Dermis microvascular lymphatic vessel endothelial cell (primary cell): ENCODE results near the gene ZNF385C. TPM values are rescaled to one million over a fixed set of nuclear protein-coding genes. Genes with fewer than 3 reads are reported as not detected.

Source experiments
- DNase-seq, 2 donors: peaks; one replicate each; pipeline versions ENCODE4 v3.0.0 to v3.0.0-alpha.2; 2010; ENCODE audit warnings: low read depth in 2 of 2
- total RNA-seq: library from RNA; depleted of rRNA; stranded (reverse); fragments of >200 nt; gene quantifications from 2 replicates; pipeline ENCODE4 v1.2.1, GENCODE V29; 2014

The ZNF385C gene
- total RNA-seq, 1 donor from 2014 or later, result under 0.01 TPM

DNA sequence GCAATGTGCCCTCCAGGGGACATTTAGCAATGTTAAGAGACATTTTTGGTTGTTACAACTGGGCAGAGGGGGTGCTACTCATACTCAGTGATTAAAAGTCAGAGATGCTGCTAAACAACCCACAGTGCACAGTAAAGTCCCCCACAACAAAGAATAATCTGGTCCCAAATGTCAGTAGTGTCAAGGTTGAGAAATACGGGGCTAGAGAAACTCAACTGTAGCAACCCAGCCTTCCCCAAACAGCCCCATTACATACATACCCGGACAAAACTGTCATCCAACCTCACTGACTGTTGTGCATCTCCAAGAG lies 101.5 kb downstream of the ZNF385C start:
- DNase-seq, result no peak

- no peak for DNase-seq
Measured at GRCh38 chr17:41992576-41992975, 105.7 kb downstream of the ZNF385C start.

DNA sequence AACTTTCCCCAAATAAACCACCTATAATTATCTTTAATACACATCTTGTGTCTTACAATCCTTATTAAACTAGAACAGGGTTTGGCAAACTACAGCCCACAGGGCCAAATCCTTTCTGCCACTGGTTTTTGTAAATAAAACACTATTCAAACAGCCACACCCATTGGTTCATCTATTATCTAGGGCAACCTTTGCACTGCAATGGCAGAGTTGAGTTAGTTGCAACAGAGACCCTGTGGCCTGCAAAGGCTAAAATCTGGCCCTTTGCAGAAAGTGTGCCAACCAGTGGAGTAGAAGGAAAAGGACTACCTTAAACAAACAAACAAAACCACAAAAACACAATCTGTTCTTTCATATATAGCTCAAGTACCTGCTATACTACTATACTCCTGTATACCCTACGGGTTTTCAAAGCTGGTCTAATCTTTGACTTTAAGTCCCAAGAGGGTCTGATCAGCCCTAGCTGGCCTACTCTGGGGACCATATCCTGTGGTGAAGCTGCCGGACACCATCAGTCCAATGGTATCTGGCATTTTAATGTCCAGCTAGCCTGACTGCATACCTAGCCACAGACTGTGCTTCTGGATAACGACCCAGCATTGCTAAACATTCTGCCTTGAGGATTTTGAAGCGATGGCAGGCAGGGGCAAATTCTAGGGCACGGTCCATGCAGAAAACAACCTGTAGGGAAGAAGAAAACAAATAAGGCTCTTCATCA lies 108.4 kb downstream of the ZNF385C start:
- DNase-seq, result no peak

DNA sequence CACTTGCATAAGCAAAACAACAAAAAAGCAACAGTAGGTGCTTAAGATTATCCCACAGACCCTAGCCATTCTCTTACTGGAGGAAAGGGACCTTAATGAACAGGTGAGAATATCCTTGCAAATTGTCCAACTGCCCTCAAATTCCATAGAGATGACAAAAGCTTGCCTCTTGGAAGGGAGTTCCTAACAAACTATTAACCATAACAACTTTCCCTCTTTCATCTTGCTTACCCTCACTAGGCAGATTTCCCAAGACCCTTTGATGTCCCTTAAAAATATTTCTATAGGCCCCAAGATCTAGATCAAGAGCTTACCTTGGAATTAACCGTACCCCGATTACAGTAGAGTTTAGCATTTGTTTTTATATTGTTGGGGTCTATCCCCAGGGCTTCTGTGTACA lies 109.9 kb downstream of the ZNF385C start:
- no peak for DNase-seq

DNA sequence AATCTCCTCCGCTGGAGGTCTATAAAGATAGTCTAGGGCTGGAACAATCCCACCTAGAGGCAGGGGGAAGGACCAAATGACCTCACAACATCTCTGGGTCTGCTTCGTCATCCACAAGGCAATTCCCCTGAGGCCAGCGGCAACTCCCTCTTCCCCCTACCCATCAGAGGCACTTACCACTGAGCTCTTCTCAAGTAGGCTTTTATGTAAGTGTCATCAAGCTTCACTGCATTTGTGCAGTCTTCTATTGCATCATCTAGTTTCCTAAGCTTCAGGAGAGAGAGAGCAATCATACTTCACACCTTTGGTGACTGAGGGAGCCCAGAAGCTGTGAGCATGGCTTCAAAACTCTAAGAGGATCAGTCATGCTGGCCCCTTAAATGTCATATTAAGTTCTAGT lies 110.6 kb downstream of the ZNF385C start:
- DNase-seq, result no peak

DNA sequence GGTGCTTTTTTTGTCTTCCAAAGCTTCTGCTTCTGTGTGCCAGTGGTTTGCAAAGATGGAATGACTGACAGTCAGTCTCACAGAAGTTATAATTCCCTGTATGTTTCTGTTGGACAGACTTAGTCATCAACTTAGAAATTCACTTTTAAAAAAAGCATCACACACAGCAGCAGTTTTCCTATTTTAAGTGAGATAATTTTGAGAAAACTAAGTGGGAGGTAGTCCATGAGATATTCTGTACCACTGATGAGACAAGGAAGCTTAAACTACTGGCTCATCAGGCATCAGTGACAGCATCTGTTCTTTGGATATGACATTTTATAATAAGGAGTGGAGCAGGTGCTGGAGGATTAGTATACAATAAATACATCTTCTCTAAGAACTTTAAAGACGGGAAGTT lies 111.6 kb downstream of the ZNF385C start:
- DNase-seq, result no peak

DNA sequence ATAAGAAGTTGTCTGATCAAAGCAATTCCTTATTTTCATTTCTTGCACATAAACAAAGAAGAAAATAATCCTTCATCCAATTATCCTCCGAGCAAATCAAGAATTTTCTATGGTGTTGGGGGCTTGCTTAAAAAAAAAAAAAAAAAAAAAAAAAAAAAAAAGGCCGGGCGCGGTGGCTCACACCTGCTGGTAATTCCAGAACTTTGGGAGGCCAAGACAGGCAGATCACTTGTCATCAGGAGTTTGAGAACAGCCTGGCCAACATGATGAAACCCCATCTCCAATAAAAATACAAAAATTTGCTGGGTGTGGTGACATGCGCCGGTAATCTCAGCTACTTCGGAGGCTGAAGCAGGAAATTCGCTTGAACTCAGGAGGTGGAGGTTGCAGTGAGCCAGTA lies 112.4 kb downstream of the ZNF385C start:
- no peak for DNase-seq

DNA sequence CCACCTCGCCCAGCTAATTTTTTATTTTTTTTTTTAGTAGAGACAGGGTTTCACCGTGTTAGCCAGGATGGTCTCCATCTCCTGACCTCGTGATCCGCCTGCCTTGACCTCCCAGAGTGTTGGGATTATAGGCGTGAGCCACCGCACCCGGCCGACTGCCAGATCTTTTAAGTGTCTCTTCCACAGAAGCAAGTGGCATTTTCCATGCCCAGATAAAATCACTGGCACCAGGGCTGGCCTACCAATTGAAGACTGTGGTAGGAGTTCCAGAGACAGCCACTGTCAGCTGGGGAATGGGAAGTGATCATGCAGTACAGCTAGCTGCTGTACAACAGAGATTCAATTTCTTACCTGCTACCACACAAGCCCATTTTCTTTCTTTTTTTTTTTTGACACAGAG lies 113.8 kb downstream of the ZNF385C start:
- DNase-seq, result no peak

- no peak for DNase-seq
Measured at GRCh38 chr17:41982026-41982760, 116.1 kb downstream of the ZNF385C start.

DNA sequence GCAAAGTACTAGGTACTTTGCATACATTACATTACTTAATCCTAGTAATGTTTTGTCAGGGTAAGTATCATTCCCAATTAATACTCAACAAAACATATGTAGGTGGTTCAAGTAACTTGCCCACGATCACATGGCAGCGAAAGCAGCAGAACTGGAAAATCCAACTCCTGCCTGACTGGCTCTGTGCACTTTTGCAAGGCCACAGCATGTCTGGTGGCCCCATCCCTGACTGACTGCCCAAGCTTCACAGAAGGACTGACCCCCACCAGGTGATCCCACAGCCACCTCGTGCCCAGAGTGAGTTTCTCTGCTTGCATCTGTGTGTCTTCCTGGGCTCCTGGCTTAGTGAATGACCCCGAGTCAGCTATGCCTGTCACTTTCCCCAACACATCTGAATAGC lies 120.3 kb downstream of the ZNF385C start:
- DNase-seq, result no peak

GRCh38 chr17:41976142-41976768 lies 122.0 kb downstream of the ZNF385C start:
- no peak for DNase-seq

Other genes starting within 250 kb of the ZNF385C start
- gene KLHL11, start 233.1 kb downstream of the ZNF385C start, total RNA-seq, result 24.0 and 30.0 TPM in 2 replicates
- gene ACLY, start 179.5 kb downstream of the ZNF385C start, total RNA-seq, result 205 and 232 TPM in 2 replicates
- 0.13 and 0.25 TPM in 2 replicates for gene ODAD4, start 167.9 kb downstream of the ZNF385C start, total RNA-seq
- 46.1 and 63.1 TPM in 2 replicates for gene CNP, start 131.7 kb downstream of the ZNF385C start, total RNA-seq
- 56.9 and 59.8 TPM in 2 replicates for gene DNAJC7, start 81.0 kb downstream of the ZNF385C start, total RNA-seq
- 32.2 and 45.9 TPM in 2 replicates for gene NKIRAS2, start 78.4 kb downstream of the ZNF385C start, total RNA-seq
- 0.13 and 0.25 TPM in 2 replicates for gene C17orf113, start 47.9 kb downstream of the ZNF385C start, total RNA-seq
- gene DHX58, start 14.2 kb upstream of the ZNF385C start, total RNA-seq, result 3.5 TPM in 2 replicates
- gene KAT2A, start 22.9 kb upstream of the ZNF385C start, total RNA-seq, result 4.5 and 10.0 TPM in 2 replicates
- under 0.01 TPM in 1 of 2 replicates, not detected in the other for gene HSPB9, start 24.3 kb upstream of the ZNF385C start, total RNA-seq
- gene RAB5C, start 56.5 kb upstream of the ZNF385C start, total RNA-seq, result 69.6 and 135 TPM in 2 replicates
- under 0.01 and 0.13 TPM in 2 replicates for gene KCNH4, start 82.7 kb upstream of the ZNF385C start, total RNA-seq
- not detected in 2 replicates for gene HCRT, start 87.0 kb upstream of the ZNF385C start, total RNA-seq
- gene GHDC, start 96.0 kb upstream of the ZNF385C start, total RNA-seq, result 12.1 and 27.6 TPM in 2 replicates
- gene STAT5B, start 177.9 kb upstream of the ZNF385C start, total RNA-seq, result 25.2 and 31.5 TPM in 2 replicates
- gene STAT5A, start 190.0 kb upstream of the ZNF385C start, total RNA-seq, result 41.8 and 45.9 TPM in 2 replicates